A549 treated with dexamethasone at 1 μM for 4 hours (cell line): Measurements from ENCODE around the gene EIF5B. TPM values are rescaled to one million over a fixed set of nuclear protein-coding genes. Genes with fewer than 3 reads are reported as not detected.

Experiments used
- total RNA-seq: library from RNA; stranded (reverse); fragments of 200-300 nt; extraction: Qiagen RNA extraction; gene quantifications from 5 replicates; pipeline ENCODE4 v1.2.3, GENCODE V29; 2022

EIF5B gene
- total RNA-seq: 66.0 to 73.9 TPM (median 67.4 TPM) in 5 replicates

GRCh38 chr2:99337113-99338028 lies at the start of gene EIF5B:
EIF5B (plus strand) TSS chr2:99337389; CDS start chr2:99337555, 166 bp downstream.

GRCh38 chr2:99301097-99301496 lies 36.1 kb upstream of the EIF5B start, which contains the start of gene LYG1:
LYG1 (minus strand) TSS chr2:99301197; CDS start chr2:99295670, 5,527 bp downstream.

GRCh38 chr2:99335911-99336803 lies 1.0 kb upstream of the EIF5B start, which contains the start of gene TXNDC9:
TXNDC9 (minus strand) TSS chr2:99336333; CDS start chr2:99333210, 3,123 bp downstream.

Other genes starting within 250 kb of the EIF5B start
- gene C2orf15, start 195.7 kb upstream of the EIF5B start, total RNA-seq: 0.48 to 0.58 TPM (median 0.57 TPM) in 5 replicates
- gene TSGA10, start 182.4 kb upstream of the EIF5B start, total RNA-seq: 2.1 to 4.5 TPM (median 3.2 TPM) in 5 replicates
- 3.2 to 5.1 TPM (median 3.6 TPM) in 5 replicates for gene LIPT1, start 182.4 kb upstream of the EIF5B start, total RNA-seq
- gene MITD1, start 156.3 kb upstream of the EIF5B start, total RNA-seq: 23.6 to 28.5 TPM (median 24.3 TPM) in 5 replicates
- gene MRPL30, start 156.2 kb upstream of the EIF5B start, total RNA-seq: 32.1 to 48.7 TPM (median 34.5 TPM) in 5 replicates
- not detected in 5 replicates for gene LYG2, start 81.7 kb upstream of the EIF5B start, total RNA-seq
- 0.74 to 1.7 TPM (median 1.2 TPM) in 5 replicates for gene LYG1, start 36.2 kb upstream of the EIF5B start, total RNA-seq
- 38.4 to 45.9 TPM (median 40.1 TPM) in 5 replicates for gene TXNDC9, start 1.1 kb upstream of the EIF5B start, total RNA-seq
- gene REV1, start 152.6 kb downstream of the EIF5B start, total RNA-seq: 9.8 to 13.9 TPM (median 11.9 TPM) in 5 replicates